Activated CD8-positive, alpha-beta memory T cell treated with anti-CD3 and anti-CD28 coated beads, Interleukin-2, amount 50 U/mL, for 48 hours (primary cell): Measurements from ENCODE around the gene ZNF91.
A peak's percentile ranks its signal among the peaks of the same experiment; 100 is the strongest.
"Not testable (repeated sequence)": the region's sequence is repeated elsewhere in the genome, so short reads cannot be mapped to it uniquely, and the experiment has no call there.

Experiments
- DNase-seq: peaks from one replicate; pipeline ENCODE4 v3.0.0-alpha.2; 2020

ZNF91 gene

GRCh38 chr19:23395041-23395721, at the start of gene ZNF91:
Gene ZNF91, minus strand, starts transcription at chr19:23395471. Its CDS starts 117 bp downstream, at chr19:23395354.
- DNase-seq: peak; percentile 89

- peak; percentile 54 for DNase-seq
Measured at GRCh38 chr19:23440791-23441190, 45.5 kb upstream of the ZNF91 start.

- no peak for DNase-seq
Measured at GRCh38 chr19:23440207-23440606, 44.9 kb upstream of the ZNF91 start.

GRCh38 chr19:23439623-23440022, 44.4 kb upstream of the ZNF91 start:
- no peak for DNase-seq

GRCh38 chr19:23437901-23438300, 42.6 kb upstream of the ZNF91 start:
- DNase-seq: no peak

- DNase-seq: no peak
Measured at GRCh38 chr19:23436944-23437343, 41.7 kb upstream of the ZNF91 start.

- DNase-seq: no peak
Measured at GRCh38 chr19:23436318-23436717, 41.0 kb upstream of the ZNF91 start.

- DNase-seq: no peak
Measured at GRCh38 chr19:23420824-23421223, 25.6 kb upstream of the ZNF91 start.

- not testable (repeated sequence) for DNase-seq
Measured at GRCh38 chr19:23419261-23419660, 24.0 kb upstream of the ZNF91 start.

GRCh38 chr19:23415561-23416191, 20.4 kb upstream of the ZNF91 start:
- DNase-seq: no peak

GRCh38 chr19:23415034-23415433, 19.8 kb upstream of the ZNF91 start:
- DNase-seq: no peak

- no peak for DNase-seq
Measured at GRCh38 chr19:23410155-23410554, 14.9 kb upstream of the ZNF91 start.

- DNase-seq: no peak
Measured at GRCh38 chr19:23409392-23410048, 14.2 kb upstream of the ZNF91 start.

GRCh38 chr19:23407616-23408133, 12.4 kb upstream of the ZNF91 start:
- DNase-seq: no peak

- no peak for DNase-seq
Measured at GRCh38 chr19:23406721-23407120, 11.4 kb upstream of the ZNF91 start.

GRCh38 chr19:23406091-23406490, 10.8 kb upstream of the ZNF91 start:
- no peak for DNase-seq

GRCh38 chr19:23404676-23405075, 9.4 kb upstream of the ZNF91 start:
- DNase-seq: no peak

GRCh38 chr19:23403581-23404324, 8.5 kb upstream of the ZNF91 start:
- DNase-seq: no peak

- DNase-seq: no peak
Measured at GRCh38 chr19:23403052-23403451, 7.8 kb upstream of the ZNF91 start.

- DNase-seq: no peak
Measured at GRCh38 chr19:23402388-23402787, 7.1 kb upstream of the ZNF91 start.

GRCh38 chr19:23401086-23401610, 5.9 kb upstream of the ZNF91 start:
- no peak for DNase-seq

GRCh38 chr19:23399443-23399842, 4.2 kb upstream of the ZNF91 start:
- no peak for DNase-seq

GRCh38 chr19:23395722-23396117, 449 bp upstream of the ZNF91 start:
- DNase-seq: not testable (repeated sequence)
